Panc1 (cell line): ENCODE results near the gene GCK. TPM values are rescaled to one million over a fixed set of nuclear protein-coding genes. Genes with fewer than 3 reads are reported as not detected.

Experiments
- ATAC-seq: fragments of 200-7000 bp; cut with Tn5 transposase; 2 replicates; pipeline ENCODE4 v1.9.1; 2020; ENCODE audit warnings: mild to moderate bottlenecking, moderate library complexity
- BruUV-seq: library from RNA; stranded (reverse); fragments of 400-500 nt; replicated peaks from 2 replicates; lab custom pipeline; 2021; lab: Mats Ljungman, UMichigan
- CTCF ChIA-PET: fragments of 300-600 bp; sonication (Branson Sonifier 250); formaldehyde crosslinking; loops from one replicate; lab custom pipeline; 2022; ENCODE audit warnings: antibody characterized with exemption; lab: Charles Lee
- POLR2A ChIA-PET: fragments of 300-600 bp; sonication (Branson Sonifier 250); formaldehyde crosslinking; loops from one replicate; lab custom pipeline; 2022; ENCODE audit warnings: antibody characterized with exemption; lab: Charles Lee
- DNase-seq: peaks from one replicate; pipeline ENCODE4 v3.0.0-alpha.2; 2010; ENCODE audit warnings: low read depth, low spot score
- H3K27ac ChIP-seq: 2 replicates; pipeline ENCODE4 v1.5.1; 2011; ENCODE audit warnings: mild to moderate bottlenecking, low read length, inconsistent platforms
- H3K27me3 ChIP-seq: fragments of 200-500 bp; sonication (Bioruptor generic); 2 replicates; pipeline ENCODE4 v1.6.0; 2014; ENCODE audit warnings: low read length, inconsistent platforms; ENCODE audit not compliant: control insufficient read depth, insufficient read depth
- H3K36me3 ChIP-seq: fragments of 200-500 bp; sonication (Bioruptor generic); 2 replicates; pipeline ENCODE4 v1.5.1; 2014; ENCODE audit warnings: inconsistent platforms, mild to moderate bottlenecking, low read length, moderate library complexity; ENCODE audit not compliant: control insufficient read depth, insufficient read depth
- H3K4me1 ChIP-seq: 2 replicates; pipeline ENCODE4 v1.5.1; 2011; ENCODE audit warnings: inconsistent platforms, mild to moderate bottlenecking, low read length, moderate library complexity; ENCODE audit not compliant: control insufficient read depth, insufficient read depth
- H3K4me3 ChIP-seq, 2 experiments: 2 replicates each; pipeline ENCODE4 v1.5.1; 2011 to 2012; ENCODE audit warnings: low read depth in 2 of 2, low read length in 2 of 2, mild to moderate bottlenecking in 2 of 2, inconsistent platforms in 1 of 2, moderate library complexity in 1 of 2
- H3K9me3 ChIP-seq: fragments of 200-500 bp; sonication (Bioruptor generic); 2 replicates; pipeline ENCODE4 v1.5.1; 2014; ENCODE audit warnings: low read depth, mild to moderate bottlenecking, inconsistent platforms, low read length, moderate library complexity; ENCODE audit not compliant: control insufficient read depth, insufficient read depth
- CTCF ChIP-seq: fragments of 450-650 bp; IDR thresholded peaks from 2 replicates; pipeline ENCODE4 v1.5.1; 2017; ENCODE audit warnings: mild to moderate bottlenecking
- POLR2AphosphoS5 ChIP-seq: IDR thresholded peaks from 2 replicates; pipeline ENCODE4 v1.6.1; 2012; ENCODE audit warnings: mild to moderate bottlenecking, low read depth, low read length, moderate library complexity
- SIN3A ChIP-seq: IDR thresholded peaks from 2 replicates; pipeline ENCODE4 v1.6.1; 2012; ENCODE audit warnings: low read depth, mild to moderate bottlenecking, low read length, moderate library complexity, borderline replicate concordance; ENCODE audit not compliant: insufficient read depth
- TCF7L2 ChIP-seq: IDR thresholded peaks from 2 replicates; pipeline ENCODE4 v1.6.1; 2011; ENCODE audit warnings: mild to moderate bottlenecking, low read depth, low read length, inconsistent platforms
- in situ Hi-C: cut with HindIII; loops from 2 replicates; pipeline ENCODE4 v1.10.0; 2016; ENCODE audit warnings: low sequenced_read_pairs, low pct_unique_long_range_greater_than_20kb
- intact Hi-C: fragments of 100-400 bp; cut with micrococcal nuclease; formaldehyde crosslinking; loops from one replicate; pipeline ENCODE4 v1.10.0; 2022; ENCODE audit not compliant: unreplicated experiment
- total RNA-seq: library from RNA; stranded (reverse); gene quantifications from one replicate; pipeline ENCODE4 v1.2.1, GENCODE V29; 2021; ENCODE audit not compliant: unreplicated experiment
- TF ChIP-seq, protein P1 (sequence below), 2 experiments: IDR thresholded peaks; 2 replicates each; pipeline ENCODE4 v1.6.1; 2011 to 2012; ENCODE audit warnings: low read depth in 2 of 2, control low read depth in 1 of 2, low read length in 1 of 2, mild to moderate bottlenecking in 1 of 2, moderate library complexity in 1 of 2; ENCODE audit not compliant: insufficient read depth in 1 of 2

The GCK gene
- total RNA-seq, 1 experiment from 2014 or later: 0.36 TPM

GRCh38 chr7:44099669-44100068 lies 89.6 kb downstream of the GCK start:
- H3K4me1 ChIP-seq: peaks cover 15% of the 10 kb centered on the region
- intact Hi-C loops (no loop called here), in situ Hi-C loops (no loop called here)
- no TSS peak for BruUV-seq
- no peaks in the 10 kb centered on the region for H3K9me3 ChIP-seq
- ChIA-PET CTCF (no interaction called here), POLR2A (interaction anchor here (0.7 kb wide), 1 partner anchor 41 kb away, joined by 9 read pairs; no protein-coding TSS in a partner anchor)
- ATAC-seq: no peak
- H3K27ac ChIP-seq: no peak overlapping the region
- TF ChIP-seq, protein P1, sequence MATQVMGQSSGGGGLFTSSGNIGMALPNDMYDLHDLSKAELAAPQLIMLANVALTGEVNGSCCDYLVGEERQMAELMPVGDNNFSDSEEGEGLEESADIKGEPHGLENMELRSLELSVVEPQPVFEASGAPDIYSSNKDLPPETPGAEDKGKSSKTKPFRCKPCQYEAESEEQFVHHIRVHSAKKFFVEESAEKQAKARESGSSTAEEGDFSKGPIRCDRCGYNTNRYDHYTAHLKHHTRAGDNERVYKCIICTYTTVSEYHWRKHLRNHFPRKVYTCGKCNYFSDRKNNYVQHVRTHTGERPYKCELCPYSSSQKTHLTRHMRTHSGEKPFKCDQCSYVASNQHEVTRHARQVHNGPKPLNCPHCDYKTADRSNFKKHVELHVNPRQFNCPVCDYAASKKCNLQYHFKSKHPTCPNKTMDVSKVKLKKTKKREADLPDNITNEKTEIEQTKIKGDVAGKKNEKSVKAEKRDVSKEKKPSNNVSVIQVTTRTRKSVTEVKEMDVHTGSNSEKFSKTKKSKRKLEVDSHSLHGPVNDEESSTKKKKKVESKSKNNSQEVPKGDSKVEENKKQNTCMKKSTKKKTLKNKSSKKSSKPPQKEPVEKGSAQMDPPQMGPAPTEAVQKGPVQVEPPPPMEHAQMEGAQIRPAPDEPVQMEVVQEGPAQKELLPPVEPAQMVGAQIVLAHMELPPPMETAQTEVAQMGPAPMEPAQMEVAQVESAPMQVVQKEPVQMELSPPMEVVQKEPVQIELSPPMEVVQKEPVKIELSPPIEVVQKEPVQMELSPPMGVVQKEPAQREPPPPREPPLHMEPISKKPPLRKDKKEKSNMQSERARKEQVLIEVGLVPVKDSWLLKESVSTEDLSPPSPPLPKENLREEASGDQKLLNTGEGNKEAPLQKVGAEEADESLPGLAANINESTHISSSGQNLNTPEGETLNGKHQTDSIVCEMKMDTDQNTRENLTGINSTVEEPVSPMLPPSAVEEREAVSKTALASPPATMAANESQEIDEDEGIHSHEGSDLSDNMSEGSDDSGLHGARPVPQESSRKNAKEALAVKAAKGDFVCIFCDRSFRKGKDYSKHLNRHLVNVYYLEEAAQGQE (IDR thresholded peaks at IDR 0.05; ENCODE audit: insufficient read depth in 1 of 2, low read depth in 2 of 2, low read length in 1 of 2): no peak
- TF ChIP-seq TCF7L2 (no peak), POLR2AphosphoS5 (no peak), CTCF (no peak), SIN3A (no peak)
- no peaks in the 10 kb centered on the region for H3K27me3 ChIP-seq
- DNase-seq: no peak
- no peaks in the 10 kb centered on the region for H3K36me3 ChIP-seq
- no peak overlapping the region for H3K4me3 ChIP-seq

GRCh38 chr7:44098092-44099068 lies 90.9 kb downstream of the GCK start:
- no peak overlapping the region for H3K4me3 ChIP-seq
- no TSS peak for BruUV-seq
- no peak overlapping the region for H3K27ac ChIP-seq
- H3K36me3 ChIP-seq: no peaks in the 10 kb centered on the region
- intact Hi-C loops: no loop called here
- peaks cover 15% of the 10 kb centered on the region for H3K4me1 ChIP-seq
- no peaks in the 10 kb centered on the region for H3K27me3 ChIP-seq
- no peaks in the 10 kb centered on the region for H3K9me3 ChIP-seq
- TF ChIP-seq POLR2AphosphoS5 (no peak), TCF7L2 (no peak), CTCF (no peak), SIN3A (no peak)
- TF ChIP-seq, protein P1 (IDR thresholded peaks at IDR 0.05; ENCODE audit: insufficient read depth in 1 of 2, low read depth in 2 of 2, low read length in 1 of 2): no peak
- DNase-seq (no peak), ATAC-seq (no peak)
- in situ Hi-C loops: no loop called here
- POLR2A ChIA-PET: interaction anchor here (0.6 to 0.7 kb wide), 2 partner anchors 19 to 42 kb away, joined by 3 to 9 read pairs; no protein-coding TSS in a partner anchor
- CTCF ChIA-PET: interaction anchor here (1.4 kb wide), 1 partner anchor 11 kb away, joined by 3 read pairs; no protein-coding TSS in a partner anchor
